Retina (tissue), 1 donor: ENCODE data around the gene MAN1C1.
"Not testable (repeated sequence)": the region's sequence is repeated elsewhere in the genome, so short reads cannot be mapped to it uniquely, and the experiment has no call there.

Experiments
- DNase-seq: peaks from one replicate; pipeline ENCODE4 v3.0.0-alpha.2; 2016

MAN1C1 gene

GRCh38 chr1:25636141-25636540, 19.6 kb downstream of the MAN1C1 start:
- DNase-seq: not testable (repeated sequence)

DNA sequence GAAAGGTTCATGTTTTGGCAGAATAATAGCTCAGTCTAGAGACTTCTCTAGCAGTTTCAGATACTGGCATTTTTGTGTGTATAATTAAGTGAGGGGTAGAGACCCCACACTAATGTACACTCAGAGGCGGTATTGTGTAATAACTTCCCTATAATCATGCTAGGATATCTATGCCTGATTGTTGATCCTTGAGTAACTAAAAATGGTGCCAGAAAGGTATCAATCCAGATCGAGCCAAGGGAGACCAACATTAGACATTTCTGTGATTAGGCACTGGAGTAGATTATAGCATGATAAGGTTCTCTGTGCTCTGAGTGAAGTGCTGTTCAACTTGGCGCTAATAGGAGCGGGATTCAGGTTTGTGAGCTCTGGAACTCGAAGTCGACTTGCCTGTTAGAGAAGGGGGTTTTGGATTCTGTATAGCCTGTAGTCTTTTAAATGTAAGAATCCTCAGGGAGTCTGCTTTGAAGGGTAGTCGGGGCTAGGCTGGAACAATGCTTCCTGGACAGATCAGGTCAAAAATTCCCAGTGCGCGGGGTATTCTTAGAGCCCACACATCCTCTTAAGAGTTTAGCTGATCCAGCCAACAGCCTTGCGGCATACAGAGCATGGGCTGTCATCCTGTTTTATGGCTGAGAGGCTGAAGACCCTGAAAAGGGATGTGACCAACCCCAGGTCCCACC, 24.2 kb downstream of the MAN1C1 start:
- DNase-seq: no peak

DNA sequence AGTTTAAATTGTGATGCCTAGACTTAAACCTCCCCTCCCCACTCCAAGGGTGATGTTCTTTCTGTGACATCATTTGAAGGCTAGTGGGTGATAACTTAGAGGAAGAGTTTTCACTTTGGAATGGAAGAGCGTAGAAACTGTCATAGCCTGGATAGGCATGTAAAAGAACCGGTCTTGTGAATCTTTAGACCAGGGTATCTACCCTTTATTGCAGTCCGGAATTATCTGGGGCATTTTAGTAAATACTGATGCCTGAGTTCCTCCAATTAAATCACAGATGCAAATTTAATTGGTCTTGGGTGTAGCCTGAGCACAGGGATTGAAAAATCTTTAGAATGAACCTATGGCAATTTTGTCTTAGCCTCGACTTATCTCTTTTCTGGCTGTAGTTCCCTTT, 24.7 kb downstream of the MAN1C1 start:
- no peak for DNase-seq

DNA sequence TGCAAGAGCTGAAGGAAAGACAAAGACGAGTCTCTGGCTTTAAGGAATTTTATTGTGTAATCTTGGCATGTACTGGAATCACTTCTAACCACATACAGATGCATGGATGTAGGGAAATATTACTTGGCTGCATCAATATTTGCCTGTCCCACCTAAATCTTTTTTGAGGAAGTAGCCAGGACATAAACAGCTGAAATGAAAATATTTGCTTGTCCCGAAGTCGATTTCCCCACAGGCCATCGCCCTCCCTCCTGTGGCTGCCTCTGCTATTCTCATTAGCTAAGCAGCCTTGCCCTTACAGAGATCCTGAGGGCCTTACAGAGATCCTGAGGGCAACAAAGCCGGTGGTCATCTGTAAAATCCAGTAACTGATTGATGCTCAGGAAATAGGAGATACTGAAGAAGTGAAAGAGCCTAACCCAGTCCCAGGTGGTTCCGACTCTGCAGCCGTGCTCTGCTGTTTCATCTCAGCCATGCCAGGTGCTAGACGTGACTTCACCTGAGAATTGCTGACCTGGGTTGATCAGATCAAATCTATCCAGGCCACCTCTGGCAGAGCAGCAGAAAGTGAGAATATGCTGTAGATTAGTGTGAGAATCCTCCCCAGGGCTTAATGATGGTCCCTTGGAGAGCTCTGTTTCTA, 25.5 kb downstream of the MAN1C1 start:
- DNase-seq: no peak

- no peak for DNase-seq
Measured at GRCh38 chr1:25642574-25643108, 26.1 kb downstream of the MAN1C1 start.

- no peak for DNase-seq
Measured at GRCh38 chr1:25643929-25644328, 27.3 kb downstream of the MAN1C1 start.

DNA sequence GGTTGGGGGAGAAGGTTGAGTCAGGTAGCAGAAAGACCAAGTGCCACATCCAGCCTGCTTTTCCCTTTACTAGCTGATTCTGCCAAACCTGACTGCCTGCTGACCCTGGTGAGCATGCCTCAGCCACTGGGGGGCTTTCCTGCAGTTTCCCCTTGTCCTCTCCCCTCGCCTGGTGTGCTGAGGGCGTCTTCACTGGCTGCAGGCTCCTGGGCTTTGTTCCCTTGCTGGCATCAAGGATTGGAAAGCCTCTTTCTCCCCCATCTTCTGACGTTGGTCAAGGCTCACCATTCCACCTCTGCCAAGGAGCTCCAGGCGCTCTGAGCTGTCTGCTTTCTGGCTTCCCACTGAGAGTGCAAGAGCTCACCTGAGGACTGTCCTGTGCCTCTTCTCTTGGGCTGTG, 28.4 kb downstream of the MAN1C1 start:
- DNase-seq: no peak

- no peak for DNase-seq
Measured at GRCh38 chr1:25645637-25646400, 29.2 kb downstream of the MAN1C1 start.

DNA sequence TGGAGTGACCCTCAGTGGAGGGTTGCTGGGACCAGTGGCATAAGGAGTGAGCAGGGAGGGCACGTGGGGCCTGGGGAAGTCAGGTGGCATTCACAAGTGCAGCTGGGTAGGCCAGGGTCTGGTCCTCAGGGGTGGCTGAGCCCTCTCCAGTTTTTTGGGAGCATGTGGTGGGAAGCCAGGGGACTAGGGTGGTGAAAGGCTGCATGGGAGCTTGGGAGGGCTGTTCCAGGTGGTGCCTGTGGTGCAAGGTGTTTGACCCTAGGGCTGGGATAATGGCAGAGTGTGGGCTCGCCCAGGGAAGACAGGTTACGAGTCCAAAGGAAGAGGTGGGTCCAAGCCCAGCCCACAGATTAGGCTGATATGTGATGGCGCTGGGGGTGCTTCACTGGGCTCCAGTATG, 30.5 kb downstream of the MAN1C1 start:
- DNase-seq: no peak

- DNase-seq: no peak
Measured at GRCh38 chr1:25647863-25648262, 31.3 kb downstream of the MAN1C1 start.

- DNase-seq: no peak
Measured at GRCh38 chr1:25648681-25649440, 32.3 kb downstream of the MAN1C1 start.

- no peak for DNase-seq
Measured at GRCh38 chr1:25649505-25650288, 33.1 kb downstream of the MAN1C1 start.

- no peak for DNase-seq
Measured at GRCh38 chr1:25650289-25650576, 33.6 kb downstream of the MAN1C1 start.

DNA sequence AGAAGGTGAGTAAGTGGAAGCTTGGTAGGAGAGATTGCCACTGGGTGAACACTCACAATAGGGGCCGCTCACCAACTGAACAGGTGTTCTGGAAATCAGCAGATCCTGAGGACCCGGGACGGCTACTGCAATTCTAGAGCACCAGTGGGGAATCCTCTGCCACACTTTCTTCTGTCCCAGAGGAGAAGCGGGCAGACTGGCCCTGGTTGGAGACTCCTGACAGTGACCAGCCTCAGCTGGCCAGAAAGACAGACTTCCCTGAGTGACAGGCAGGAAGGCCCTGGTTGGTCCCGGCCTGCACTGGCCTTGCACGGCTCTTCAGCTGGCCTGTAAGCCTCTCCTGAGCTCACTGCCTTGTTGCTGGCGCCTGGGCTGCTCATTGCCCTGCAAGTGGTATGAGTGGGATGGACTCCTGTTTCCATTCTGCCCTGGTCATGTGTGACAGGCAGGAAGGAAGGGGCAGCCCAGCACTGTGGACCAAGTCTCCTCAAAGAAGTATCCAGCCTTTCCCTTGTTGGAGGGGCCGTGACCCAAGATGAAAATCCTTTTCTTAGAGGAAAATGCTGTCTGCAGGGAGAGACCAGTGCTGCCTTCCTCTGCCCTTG, 34.5 kb downstream of the MAN1C1 start:
- DNase-seq: no peak

- no peak for DNase-seq
Measured at GRCh38 chr1:25651824-25652741, 35.5 kb downstream of the MAN1C1 start.

DNA sequence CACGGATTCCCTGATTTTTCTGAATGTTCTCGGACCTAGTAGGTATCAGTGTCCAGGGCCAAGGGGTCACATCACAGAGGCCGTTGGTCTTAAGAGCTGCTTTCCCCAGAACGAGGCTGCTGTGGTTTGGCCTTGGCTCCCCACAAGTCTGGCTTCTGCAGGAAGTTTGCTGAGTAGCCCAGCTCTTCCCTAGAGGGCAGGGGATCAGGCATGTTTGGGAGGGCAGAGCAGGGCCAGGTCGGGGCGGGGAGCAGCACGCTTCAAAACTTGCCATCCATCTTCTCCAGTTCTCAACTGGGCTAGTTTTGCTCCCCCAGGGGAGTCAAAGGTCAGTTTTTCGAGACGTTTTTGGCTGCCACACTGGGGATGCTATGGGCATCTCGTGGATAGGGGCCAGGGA, 37.0 kb downstream of the MAN1C1 start:
- no peak for DNase-seq

DNA sequence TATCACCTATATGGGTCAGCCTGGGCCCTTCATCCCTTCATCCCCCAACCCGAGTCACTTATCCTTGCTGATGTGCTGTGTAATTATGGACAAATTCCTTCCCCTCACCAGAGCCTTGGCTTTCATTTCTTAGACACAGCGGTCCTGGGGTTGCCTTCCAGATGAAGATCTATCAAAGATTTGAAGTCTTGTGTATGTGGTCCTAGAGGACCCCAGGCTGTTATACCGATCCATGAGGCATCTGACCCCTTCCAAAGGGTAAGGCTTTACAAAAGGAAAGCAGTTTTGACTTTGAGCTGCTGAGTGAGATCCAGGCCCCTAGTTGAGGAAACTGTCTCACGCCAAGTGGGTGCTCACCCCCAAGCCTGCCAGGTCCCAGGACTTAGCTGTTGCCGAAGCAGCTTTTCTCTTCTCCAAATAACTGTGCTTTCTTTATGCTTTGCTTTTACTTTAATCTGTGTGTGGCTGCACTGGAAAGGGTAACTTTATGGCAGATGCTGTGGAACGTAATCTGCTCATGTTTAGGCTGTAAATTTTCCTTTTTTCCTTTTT, 37.6 kb downstream of the MAN1C1 start:
- DNase-seq: no peak

- no peak for DNase-seq
Measured at GRCh38 chr1:25657121-25657882, 40.7 kb downstream of the MAN1C1 start.

DNA sequence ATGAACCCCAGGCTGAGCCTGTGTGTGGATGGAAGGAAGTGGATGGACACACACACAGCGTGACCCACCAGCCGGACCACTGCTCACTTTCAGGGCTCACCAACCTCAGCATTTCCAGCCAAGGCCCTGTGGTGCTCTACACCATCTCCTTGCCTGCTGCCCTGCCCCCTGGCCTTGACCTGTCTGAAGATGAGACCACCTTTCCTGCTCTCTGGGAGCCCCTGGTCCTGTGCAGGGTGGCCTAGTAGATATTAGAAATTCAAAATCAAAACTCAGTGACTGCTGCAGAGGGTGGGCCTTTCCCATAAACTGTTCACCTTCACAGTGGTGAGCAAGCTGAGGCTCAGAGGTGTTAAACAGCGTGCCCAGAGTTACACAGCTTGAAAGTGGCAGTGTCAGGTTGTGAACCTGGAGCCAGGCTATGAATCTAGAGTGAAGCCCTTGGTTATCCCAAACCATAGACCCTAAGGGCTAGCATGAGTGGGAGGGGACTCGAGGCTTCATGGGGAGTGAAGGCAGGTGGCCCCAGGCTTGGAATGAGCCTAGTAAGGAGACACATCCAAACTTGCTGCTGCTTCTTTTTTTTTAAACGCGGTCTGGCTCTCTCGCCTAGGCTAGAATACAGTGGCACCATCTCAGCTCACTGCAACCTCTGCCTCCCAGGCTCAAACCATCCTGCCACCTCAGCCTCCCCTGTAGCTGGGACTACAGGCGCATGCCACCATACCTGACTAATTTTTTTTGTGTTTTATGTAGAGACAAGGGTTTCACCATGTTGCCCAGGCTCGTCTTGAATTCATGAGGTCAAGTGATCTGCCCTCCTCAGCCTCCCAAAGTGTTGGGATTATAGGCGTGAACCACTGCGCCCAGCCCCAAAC, 41.5 kb downstream of the MAN1C1 start:
- DNase-seq: no peak
